ENCODE measurements around the gene VSIR.

- TF ChIP-seq POLR2AphosphoS5 (IDR thresholded peaks at IDR 0.05) (no peak), CTCF (IDR thresholded peaks at IDR 0.05) (no peak), POLR2A (IDR thresholded peaks at IDR 0.05) (no peak)
These were observed 62.2 kb downstream of the VSIR start for GRCh38 chr10:71711052-71711623.
